GM18505 (cell line): ENCODE measurements around the gene PTPN18.

Source experiments
- ATAC-seq: cut with Tn5 transposase; IDR thresholded peaks from one replicate; pipeline ENCODE4 v1.9.1; 2021; ENCODE audit not compliant: unreplicated experiment
- POLR2A ChIP-seq: IDR thresholded peaks from 4 replicates; pipeline ENCODE4 v1.6.1; 2011; ENCODE audit warnings: borderline replicate concordance; ENCODE audit not compliant: insufficient read depth, insufficient read length; ENCODE audit errors: extremely low read depth

PTPN18 gene

GRCh38 chr2:130335226-130335625, 20.6 kb upstream of the PTPN18 start:
- no peak for ATAC-seq
- no peak for TF ChIP-seq POLR2A

DNA sequence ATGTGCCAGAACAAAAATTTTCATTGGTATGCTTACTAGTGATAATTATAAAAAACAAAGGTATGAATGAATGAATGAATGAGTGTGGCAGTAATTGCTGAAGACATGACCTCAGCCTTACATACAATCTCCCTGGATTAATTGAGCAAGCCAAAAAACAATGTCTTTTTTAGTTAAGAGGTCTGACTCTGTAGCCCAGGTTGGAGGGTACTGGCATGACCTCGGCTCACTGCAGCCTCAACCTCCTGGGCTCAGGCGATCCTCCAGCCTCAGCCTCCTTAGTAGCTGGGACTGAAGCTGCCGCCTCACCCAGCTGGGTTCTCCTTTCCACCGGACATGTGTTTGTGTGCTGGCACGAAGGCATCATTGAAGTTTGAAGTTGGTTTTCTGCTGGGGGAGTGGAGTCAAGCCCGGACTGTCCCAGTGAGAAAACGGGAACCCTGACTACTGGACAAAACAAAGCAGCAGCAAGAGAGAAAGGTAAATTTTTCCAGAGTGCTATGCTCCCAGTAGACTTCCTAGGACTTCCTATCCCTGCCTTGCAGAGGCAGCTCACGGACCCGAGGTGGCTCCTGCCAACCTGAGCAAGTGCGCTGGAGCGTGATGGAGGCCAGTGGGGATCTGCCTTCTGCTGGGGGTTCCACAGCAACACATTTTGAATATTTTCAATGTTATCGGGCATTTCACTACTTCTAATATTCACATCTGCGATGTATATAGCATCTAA, 19.5 kb upstream of the PTPN18 start:
- no peak for TF ChIP-seq POLR2A
- no peak for ATAC-seq

DNA sequence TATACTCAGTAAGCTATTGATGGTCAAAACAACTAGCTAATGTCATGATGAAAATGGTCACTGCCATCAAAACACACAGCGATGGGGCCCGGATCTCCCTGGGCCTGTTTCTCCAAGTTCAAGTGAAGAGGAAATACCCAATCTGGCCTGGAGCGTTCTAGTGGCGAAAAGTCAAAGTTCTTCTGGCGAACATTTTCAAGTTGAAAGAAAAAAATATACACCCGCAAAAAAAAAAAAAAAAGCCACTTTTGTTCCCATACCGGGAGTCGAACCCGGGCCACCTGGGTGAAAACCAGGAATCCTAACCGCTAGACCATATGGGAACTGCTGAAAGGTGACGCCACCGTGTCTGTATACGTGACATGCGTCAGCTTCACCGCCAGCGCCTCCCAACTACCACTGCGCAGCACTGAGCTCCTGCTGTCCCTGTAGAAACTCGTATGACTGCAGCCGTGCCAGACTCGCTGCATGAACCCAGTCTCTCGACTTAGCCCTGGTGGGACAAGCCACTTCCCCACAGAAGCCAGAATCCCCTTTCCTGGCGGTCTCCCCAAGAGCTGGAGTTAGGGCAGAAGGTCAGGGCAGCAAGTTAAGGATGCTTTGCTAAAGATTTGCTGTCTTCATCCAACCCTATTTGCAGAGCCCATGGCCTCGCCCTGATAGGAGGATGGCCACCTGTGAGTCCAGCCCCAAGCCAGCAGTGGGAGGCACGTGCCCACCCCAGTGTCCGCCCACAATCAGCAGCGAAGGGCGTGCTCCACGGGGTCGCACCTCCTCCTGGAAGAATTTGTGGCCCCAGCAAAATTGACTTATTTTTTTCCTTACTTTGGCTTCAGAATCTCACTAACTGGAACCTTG, 18.8 kb upstream of the PTPN18 start:
- peak; percentile 87 for TF ChIP-seq POLR2A
- ATAC-seq, result no peak

DNA sequence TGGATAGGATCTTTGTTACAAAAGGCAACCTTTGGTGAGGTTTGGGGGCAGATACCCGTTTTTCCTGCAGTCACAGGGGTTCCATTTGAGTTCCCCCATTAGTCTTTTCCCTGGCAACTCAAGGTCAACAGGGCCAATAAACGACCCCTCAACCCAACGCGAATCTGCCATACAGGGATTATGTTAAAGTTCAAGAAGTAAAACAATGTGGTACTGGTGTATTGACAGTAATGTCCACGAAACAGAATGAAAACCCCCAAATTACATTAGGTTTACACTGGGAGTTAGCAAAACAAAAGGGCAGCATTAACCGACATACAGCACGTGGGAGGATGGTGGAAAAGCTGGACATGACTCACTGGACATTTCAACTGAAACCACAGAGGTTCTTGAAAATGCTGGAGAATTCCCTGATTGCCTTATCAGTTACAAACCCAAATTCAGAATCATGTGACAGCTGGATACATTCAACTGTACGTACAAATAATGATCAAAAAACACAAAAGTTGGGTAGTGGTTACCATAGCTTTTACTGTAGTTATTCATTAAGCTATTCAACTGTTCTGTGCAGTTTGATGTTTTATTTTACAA, 18.0 kb upstream of the PTPN18 start:
- no peak for TF ChIP-seq POLR2A
- no peak for ATAC-seq

DNA sequence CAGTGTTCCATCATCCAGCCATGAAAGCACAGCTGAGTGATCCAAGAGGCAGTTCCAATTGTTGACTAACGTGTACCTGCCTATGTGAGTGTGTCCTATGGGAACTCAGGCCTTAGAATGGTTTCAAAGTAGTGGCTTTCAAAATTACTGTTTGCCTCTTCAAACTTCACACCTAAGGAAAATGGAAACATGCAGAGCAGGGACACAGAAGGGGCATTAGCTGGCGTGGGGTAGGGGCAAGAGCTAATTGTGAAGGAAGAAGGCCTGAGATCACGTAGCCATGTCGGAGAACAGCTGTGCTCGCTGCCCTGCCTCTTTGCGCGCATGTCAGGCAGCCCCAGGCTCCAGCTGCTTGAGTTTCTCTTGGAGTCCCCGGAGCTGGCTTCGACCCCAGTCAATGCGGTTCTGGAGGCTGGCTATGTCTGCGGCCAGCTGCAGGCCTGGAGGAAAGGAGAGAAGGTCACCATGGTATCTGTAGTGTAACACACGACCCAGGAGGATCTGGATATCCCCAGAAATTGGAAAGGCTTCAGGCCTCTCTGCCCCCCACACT, 17.0 kb upstream of the PTPN18 start:
- no peak for TF ChIP-seq POLR2A

GRCh38 chr2:130339885-130340745, 15.7 kb upstream of the PTPN18 start:
- TF ChIP-seq POLR2A, result no peak
- no peak for ATAC-seq

More for the DNA sequence above, 17.0 kb upstream of the PTPN18 start:
- ATAC-seq, result no peak

GRCh38 chr2:130341562-130342019, 14.3 kb upstream of the PTPN18 start:
- TF ChIP-seq POLR2A, result no peak
- peak; percentile 6 for ATAC-seq

- TF ChIP-seq POLR2A, result peak; percentile 74
- peak; percentile 76 for ATAC-seq
Measured at GRCh38 chr2:130342020-130342532, 13.8 kb upstream of the PTPN18 start.

DNA sequence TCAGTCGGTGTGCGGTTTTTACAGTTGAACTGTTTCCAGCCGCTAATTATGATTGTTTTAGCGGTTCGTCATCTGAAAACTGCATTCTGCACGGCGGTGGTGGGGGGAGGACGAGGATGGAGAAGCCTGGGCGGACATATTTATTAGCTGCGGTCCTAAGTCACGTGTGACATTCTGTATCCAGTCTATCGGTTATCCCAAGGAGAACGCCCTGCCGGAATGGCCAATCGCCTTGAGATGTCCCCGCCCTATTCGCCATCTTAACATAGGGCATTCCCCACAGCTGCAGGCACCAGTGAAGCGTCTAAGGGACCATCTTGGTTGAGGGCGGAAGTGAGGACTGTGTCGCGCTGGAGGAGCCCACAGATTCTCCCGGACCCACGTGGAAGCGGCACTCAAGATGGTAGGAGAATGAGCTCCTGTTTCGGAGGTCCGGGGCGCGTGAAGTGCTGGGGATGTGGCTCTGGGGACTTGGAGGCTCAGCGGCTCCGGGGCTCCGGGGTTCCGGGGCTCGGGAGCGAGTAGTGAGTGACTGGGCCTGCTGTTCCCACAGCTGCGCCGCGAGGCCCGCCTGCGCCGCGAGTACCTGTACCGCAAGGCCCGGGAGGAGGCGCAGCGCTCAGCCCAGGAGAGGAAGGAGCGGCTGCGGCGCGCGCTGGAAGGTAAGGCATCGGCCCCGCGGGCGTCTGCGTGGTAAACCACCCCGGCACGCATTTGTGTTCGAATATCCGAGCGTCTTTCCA, 13.2 kb upstream of the PTPN18 start, which contains the start of gene IMP4:
TSS of gene IMP4 (plus strand) at position 365 of the 743 bp plus-strand sequence. CDS start at position 401, 36 bp downstream.
- peak; percentile 60 for TF ChIP-seq POLR2A

GRCh38 chr2:130344578-130344977, 11.3 kb upstream of the PTPN18 start:
- TF ChIP-seq POLR2A, result no peak
- no peak for ATAC-seq

More for the DNA sequence above, 13.2 kb upstream of the PTPN18 start, which contains the start of gene IMP4:
- ATAC-seq, result peak; percentile 84

DNA sequence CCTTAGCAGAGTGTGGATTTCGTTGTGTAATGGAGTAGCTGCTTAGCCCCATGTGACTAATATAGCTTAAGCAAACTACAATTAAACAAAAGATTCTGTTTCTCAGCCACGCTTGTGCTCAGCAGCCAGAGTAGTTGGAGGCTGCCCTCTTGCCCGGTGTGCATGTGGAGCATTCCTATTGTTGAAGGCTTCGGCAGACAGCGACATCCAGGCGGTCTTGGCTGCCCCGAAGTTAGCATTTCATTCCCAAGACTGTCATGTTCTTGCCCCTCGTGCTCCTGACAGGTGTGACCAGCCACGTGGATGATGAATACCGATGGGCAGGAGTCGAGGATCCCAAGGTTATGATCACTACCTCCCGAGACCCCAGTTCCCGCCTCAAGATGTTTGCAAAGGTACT, 10.8 kb upstream of the PTPN18 start:
- no peak for TF ChIP-seq POLR2A
- no peak for ATAC-seq
